Gastroesophageal sphincter (tissue), 4 donors: ENCODE measurements around the gene C1orf87. TPM values are rescaled to one million over a fixed set of nuclear protein-coding genes. Genes with fewer than 3 reads are reported as not detected.

Experiments used
- ATAC-seq: fragments of 150-250 bp; one replicate; pipeline ENCODE4 v1.9.1; 2016; ENCODE audit warnings: mild to moderate bottlenecking, moderate library complexity
- H3K27ac ChIP-seq, 4 donors: fragments of 200-600 bp; sonication (generic) in 3 of 4; 1 replicate in 3 of 4; 2 replicates in 1 of 4; pipeline ENCODE4 v1.5.1; 2016 to 2019
- H3K27me3 ChIP-seq: fragments of 200-600 bp; sonication (generic); one replicate; pipeline ENCODE4 v1.5.1; 2019
- H3K36me3 ChIP-seq, 2 donors: fragments of 200-600 bp; sonication (generic); one replicate each; pipeline ENCODE4 v1.5.1; 2019; ENCODE audit warnings: control low read depth in 1 of 2
- H3K4me1 ChIP-seq, 3 donors: fragments of 200-600 bp; sonication (generic); 1 replicate in 2 of 3; 2 replicates in 1 of 3; pipeline ENCODE4 v1.5.1; 2016 to 2019; ENCODE audit warnings: control low read depth in 2 of 3
- H3K4me3 ChIP-seq, 2 donors: fragments of 200-600 bp; sonication (generic); one replicate each; pipeline ENCODE4 v1.5.1; 2019; ENCODE audit warnings: mild to moderate bottlenecking in 1 of 2, moderate library complexity in 1 of 2
- H3K9me3 ChIP-seq, 3 donors: fragments of 200-600 bp; sonication (generic); one replicate each; pipeline ENCODE4 v1.5.1; 2017 to 2019; ENCODE audit warnings: control low read depth in 2 of 3
- EP300 ChIP-seq: sonication (generic); formaldehyde crosslinking; IDR thresholded peaks from one replicate; pipeline ENCODE4 v1.6.1; 2017; ENCODE audit warnings: antibody characterized with exemption, mild to moderate bottlenecking
- POLR2A ChIP-seq, 2 donors: fragments of 450-650 bp; IDR thresholded peaks; one replicate each; pipeline ENCODE4 v1.6.1; 2017; ENCODE audit warnings: antibody characterized with exemption in 2 of 2, mild to moderate bottlenecking in 2 of 2, moderate library complexity in 1 of 2
- POLR2AphosphoS5 ChIP-seq: sonication (generic); formaldehyde crosslinking; IDR thresholded peaks from one replicate; pipeline ENCODE4 v1.6.1; 2017; ENCODE audit warnings: antibody characterized with exemption
- WGBS, 2 donors: methylation state at CpG; one replicate each; pipeline ENCODE4 v1.1.5; 2018; ENCODE audit warnings: low coverage in 1 of 2; 5-methylcytosine and 5-hydroxymethylcytosine counted together
- total RNA-seq, 4 donors: library from RNA; depleted of rRNA; stranded (reverse); fragments of >200 nt; gene quantifications; one replicate each; pipeline ENCODE4 v1.1.0, GENCODE V29; 2016
- TF ChIP-seq, protein P1 (sequence below), 4 experiments: fragments of 200-600 bp in 2 of 4; fragments of 450-650 bp in 2 of 4; sonication (generic) in 1 of 4; IDR thresholded peaks; one replicate each; pipeline ENCODE4 v1.5.1; 2017 to 2019; ENCODE audit warnings: antibody characterized with exemption in 4 of 4, mild to moderate bottlenecking in 2 of 4, moderate library complexity in 2 of 4

C1orf87 gene
- total RNA-seq, 4 donors from 2014 or later = 0.54 TPM; not detected in 3

DNA sequence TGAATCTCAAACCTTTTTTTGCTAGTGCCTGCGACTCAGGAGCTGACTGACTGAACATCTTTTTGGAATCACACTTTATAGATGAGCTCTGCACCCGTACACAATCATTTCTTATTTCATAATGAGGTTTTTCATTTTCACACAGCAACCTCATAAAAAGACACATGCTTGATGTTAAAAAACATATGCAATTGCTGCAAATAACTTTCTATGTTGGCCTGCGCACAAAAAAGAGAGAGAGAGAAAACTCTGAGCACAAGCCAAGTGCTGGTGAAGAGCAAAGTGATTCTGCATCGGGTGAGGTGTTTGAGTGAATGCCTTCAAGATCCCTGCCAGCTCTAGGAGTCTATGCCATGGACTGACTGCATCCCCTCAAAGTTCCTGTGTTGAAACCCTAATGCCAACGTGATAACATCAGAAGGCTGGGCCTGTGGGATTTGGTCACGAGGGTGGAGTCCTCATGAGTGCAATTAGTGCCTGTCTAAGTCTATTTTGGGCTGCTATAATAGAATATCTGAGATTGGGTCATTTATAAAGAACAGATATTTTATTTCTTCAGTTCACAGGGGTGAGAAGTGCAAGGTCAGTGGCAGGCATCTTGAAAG lies 36.6 kb downstream of the C1orf87 start:
- Histone ChIP-seq H3K4me1 (no peaks in the 10 kb centered on the region), H3K27ac (no peak overlapping the region), H3K36me3 (no peaks in the 10 kb centered on the region), H3K27me3 (no peaks in the 10 kb centered on the region), H3K4me3 (no peak overlapping the region), H3K9me3 (no peaks in the 10 kb centered on the region)
- no peak for ATAC-seq
- TF ChIP-seq EP300 (no peak), POLR2A (IDR thresholded peaks at IDR 0.05) (no peak), POLR2AphosphoS5 (no peak)
- TF ChIP-seq, protein P1, sequence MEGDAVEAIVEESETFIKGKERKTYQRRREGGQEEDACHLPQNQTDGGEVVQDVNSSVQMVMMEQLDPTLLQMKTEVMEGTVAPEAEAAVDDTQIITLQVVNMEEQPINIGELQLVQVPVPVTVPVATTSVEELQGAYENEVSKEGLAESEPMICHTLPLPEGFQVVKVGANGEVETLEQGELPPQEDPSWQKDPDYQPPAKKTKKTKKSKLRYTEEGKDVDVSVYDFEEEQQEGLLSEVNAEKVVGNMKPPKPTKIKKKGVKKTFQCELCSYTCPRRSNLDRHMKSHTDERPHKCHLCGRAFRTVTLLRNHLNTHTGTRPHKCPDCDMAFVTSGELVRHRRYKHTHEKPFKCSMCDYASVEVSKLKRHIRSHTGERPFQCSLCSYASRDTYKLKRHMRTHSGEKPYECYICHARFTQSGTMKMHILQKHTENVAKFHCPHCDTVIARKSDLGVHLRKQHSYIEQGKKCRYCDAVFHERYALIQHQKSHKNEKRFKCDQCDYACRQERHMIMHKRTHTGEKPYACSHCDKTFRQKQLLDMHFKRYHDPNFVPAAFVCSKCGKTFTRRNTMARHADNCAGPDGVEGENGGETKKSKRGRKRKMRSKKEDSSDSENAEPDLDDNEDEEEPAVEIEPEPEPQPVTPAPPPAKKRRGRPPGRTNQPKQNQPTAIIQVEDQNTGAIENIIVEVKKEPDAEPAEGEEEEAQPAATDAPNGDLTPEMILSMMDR (IDR thresholded peaks at IDR 0.05) = no peak
- 79 to 93% methylated on average over 5 to 6 of the region's 6 CpGs for WGBS, 2 donors

DNA sequence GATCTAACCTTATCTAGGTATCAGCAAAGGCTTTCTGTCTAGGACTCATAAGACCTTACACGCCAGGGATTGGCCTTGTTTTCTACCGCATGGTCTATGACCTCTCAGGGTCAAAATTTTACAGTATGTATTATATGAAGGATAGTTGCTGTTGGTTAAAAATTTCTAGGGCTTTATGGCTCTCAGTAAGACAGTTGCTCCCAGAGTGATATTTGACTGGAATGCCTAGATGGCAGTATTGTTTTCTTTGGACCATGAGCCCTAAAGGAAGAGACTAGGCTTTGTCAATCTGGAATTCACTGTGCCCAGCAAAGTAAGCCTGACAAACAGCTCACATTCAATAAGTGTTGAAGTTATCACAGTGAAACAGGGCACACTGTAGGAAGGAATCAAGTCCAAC lies 37.6 kb downstream of the C1orf87 start:
- no peak overlapping the region for H3K4me3 ChIP-seq
- no peaks in the 10 kb centered on the region for H3K27me3 ChIP-seq
- H3K27ac ChIP-seq = no peak overlapping the region
- WGBS, 2 donors = 50 to 77% methylated on average over 2 of the region's 2 CpGs
- no peak for ATAC-seq
- no peaks in the 10 kb centered on the region for H3K36me3 ChIP-seq
- TF ChIP-seq, protein P1 (IDR thresholded peaks at IDR 0.05) = no peak
- TF ChIP-seq POLR2AphosphoS5 (no peak), POLR2A (IDR thresholded peaks at IDR 0.05) (no peak), EP300 (no peak)
- no peaks in the 10 kb centered on the region for H3K4me1 ChIP-seq
- H3K9me3 ChIP-seq = no peaks in the 10 kb centered on the region

DNA sequence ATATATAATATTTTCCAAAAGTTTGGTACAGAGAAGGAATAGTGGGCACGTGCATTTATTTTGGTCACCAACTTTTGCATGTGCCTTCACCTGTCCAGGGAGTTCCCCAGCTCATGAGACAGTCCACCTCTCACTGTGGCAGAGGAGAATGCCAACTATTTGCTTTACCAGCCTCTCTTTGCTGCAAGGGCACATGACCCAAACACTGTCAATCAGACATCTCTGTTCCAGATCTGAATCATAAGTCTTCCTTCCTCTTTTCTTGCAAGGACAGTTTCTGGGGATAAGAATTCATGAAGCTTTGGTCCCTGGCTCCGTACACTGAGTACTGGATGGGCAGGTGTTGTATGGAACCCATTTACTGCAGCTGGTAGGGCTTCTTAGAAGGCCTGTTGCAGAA lies 38.6 kb downstream of the C1orf87 start:
- ATAC-seq = no peak
- WGBS, 2 donors = 89 to 100% methylated on average over 1 of the region's 2 CpGs
- Histone ChIP-seq H3K27me3 (no peaks in the 10 kb centered on the region), H3K36me3 (no peaks in the 10 kb centered on the region), H3K4me3 (no peak overlapping the region), H3K9me3 (no peaks in the 10 kb centered on the region), H3K4me1 (no peaks in the 10 kb centered on the region), H3K27ac (no peak overlapping the region)
- no peak for TF ChIP-seq POLR2AphosphoS5
- TF ChIP-seq POLR2A (IDR thresholded peaks at IDR 0.05) = no peak
- TF ChIP-seq EP300 = no peak
- TF ChIP-seq, protein P1 (IDR thresholded peaks at IDR 0.05) = no peak

DNA sequence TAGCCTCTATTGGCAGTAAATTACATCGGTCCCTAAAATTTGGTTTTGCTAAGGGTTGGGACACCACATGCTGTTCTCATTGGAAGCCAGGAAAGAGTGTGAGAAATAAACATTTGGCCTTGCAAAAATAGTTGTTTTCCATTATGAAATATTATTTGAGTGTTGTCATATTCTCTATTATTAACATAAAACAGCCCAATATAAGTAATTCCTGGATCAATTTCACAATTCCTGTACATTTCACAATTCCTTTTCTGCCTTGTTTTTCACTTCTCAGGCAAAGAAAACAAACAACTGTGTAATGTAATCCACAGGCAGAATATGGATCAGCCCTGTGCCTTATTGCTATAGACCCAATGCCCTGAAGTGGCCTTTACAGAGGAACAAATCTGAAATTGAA lies 40.5 kb downstream of the C1orf87 start:
- Histone ChIP-seq H3K27ac (no peak overlapping the region), H3K27me3 (no peaks in the 10 kb centered on the region), H3K9me3 (no peaks in the 10 kb centered on the region), H3K36me3 (no peaks in the 10 kb centered on the region), H3K4me3 (no peak overlapping the region), H3K4me1 (no peaks in the 10 kb centered on the region)
- no peak for ATAC-seq
- TF ChIP-seq POLR2A (IDR thresholded peaks at IDR 0.05) (no peak), EP300 (no peak)
- 88 to 94% methylated on average over 1 of the region's 1 CpG for WGBS, 2 donors

DNA sequence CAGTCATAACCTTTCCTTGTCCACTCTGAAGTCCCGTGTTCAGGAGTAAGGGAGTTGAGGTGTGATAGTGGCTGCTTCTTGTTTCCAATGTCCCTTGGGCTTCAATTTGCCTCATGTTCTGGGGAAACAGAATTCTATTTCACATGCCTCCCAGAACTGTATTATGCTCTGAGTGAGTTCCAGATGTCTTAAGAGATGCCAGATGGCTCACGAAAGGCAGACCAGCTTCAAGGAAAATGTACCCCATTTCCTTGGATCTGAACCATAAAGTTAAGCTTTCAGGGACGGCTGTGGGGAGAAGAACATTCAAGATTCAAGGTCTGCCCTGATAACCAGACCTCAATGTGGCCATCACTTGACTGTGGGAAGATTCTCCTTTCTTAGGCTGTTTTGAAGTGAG lies 42.4 kb downstream of the C1orf87 start:
- Histone ChIP-seq H3K4me1 (no peaks in the 10 kb centered on the region), H3K27ac (no peak overlapping the region), H3K4me3 (no peak overlapping the region), H3K36me3 (no peaks in the 10 kb centered on the region), H3K9me3 (no peaks in the 10 kb centered on the region), H3K27me3 (no peaks in the 10 kb centered on the region)
- no peak for ATAC-seq
- WGBS, 2 donors = 42 to 80% methylated on average over 1 to 2 of the region's 3 CpGs
- TF ChIP-seq EP300 = no peak
- no peak for TF ChIP-seq POLR2A (IDR thresholded peaks at IDR 0.05)
- TF ChIP-seq, protein P1 (IDR thresholded peaks at IDR 0.05) = no peak
- no peak for TF ChIP-seq POLR2AphosphoS5
